B cell (primary cell): Measurements from ENCODE around the gene PWWP2B.

Source experiments
- EZH2 ChIP-seq: IDR thresholded peaks from 2 replicates; pipeline ENCODE4 v1.6.1; 2012; ENCODE audit warnings: borderline replicate concordance, low read depth, mild to moderate bottlenecking, moderate library complexity, low read length; ENCODE audit not compliant: insufficient read depth, poor library complexity, severe bottlenecking
- TF ChIP-seq, protein P1 (sequence below): fragments of 200-600 bp; IDR thresholded peaks from one replicate; pipeline ENCODE4 v1.8.0; 2022; ENCODE audit warnings: antibody characterized with exemption, mild to moderate bottlenecking

DNA sequence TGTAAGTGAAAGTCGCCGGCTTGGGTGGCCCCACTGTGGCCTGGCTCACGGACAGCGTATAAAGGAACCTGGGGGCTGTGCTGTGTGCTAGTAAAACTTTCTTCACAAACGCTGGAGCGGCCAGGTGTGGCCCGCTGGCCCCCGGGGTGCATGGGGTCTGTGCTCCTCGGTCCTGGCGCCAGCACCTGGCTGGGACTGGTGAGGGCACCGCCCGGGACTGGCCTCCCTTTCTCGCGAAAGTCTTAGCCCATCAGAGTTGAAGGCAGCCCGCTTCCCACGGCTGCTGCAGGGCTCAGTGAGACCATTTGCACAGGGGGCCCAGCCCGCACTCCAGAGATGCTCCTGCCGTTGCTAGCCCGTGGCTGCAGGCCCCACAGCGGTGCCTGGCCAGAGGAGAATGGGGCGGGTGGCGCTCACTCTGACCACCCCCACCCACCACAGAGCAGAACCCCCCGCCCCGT is 5.8 kb downstream of the PWWP2B start:
- TF ChIP-seq, protein P1, sequence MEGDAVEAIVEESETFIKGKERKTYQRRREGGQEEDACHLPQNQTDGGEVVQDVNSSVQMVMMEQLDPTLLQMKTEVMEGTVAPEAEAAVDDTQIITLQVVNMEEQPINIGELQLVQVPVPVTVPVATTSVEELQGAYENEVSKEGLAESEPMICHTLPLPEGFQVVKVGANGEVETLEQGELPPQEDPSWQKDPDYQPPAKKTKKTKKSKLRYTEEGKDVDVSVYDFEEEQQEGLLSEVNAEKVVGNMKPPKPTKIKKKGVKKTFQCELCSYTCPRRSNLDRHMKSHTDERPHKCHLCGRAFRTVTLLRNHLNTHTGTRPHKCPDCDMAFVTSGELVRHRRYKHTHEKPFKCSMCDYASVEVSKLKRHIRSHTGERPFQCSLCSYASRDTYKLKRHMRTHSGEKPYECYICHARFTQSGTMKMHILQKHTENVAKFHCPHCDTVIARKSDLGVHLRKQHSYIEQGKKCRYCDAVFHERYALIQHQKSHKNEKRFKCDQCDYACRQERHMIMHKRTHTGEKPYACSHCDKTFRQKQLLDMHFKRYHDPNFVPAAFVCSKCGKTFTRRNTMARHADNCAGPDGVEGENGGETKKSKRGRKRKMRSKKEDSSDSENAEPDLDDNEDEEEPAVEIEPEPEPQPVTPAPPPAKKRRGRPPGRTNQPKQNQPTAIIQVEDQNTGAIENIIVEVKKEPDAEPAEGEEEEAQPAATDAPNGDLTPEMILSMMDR: no peak
- TF ChIP-seq EZH2: no peak
